ENCODE results near the gene TUBB2A. TPM values are rescaled to one million over a fixed set of nuclear protein-coding genes. Genes with fewer than 3 reads are reported as not detected.

TUBB2A gene
- total and polyA plus RNA-seq, 2 of the 13 experiments (the other 11 are each of a cell fraction or from before 2014, with no cell fraction given): 35.3 to 106 TPM

DNA sequence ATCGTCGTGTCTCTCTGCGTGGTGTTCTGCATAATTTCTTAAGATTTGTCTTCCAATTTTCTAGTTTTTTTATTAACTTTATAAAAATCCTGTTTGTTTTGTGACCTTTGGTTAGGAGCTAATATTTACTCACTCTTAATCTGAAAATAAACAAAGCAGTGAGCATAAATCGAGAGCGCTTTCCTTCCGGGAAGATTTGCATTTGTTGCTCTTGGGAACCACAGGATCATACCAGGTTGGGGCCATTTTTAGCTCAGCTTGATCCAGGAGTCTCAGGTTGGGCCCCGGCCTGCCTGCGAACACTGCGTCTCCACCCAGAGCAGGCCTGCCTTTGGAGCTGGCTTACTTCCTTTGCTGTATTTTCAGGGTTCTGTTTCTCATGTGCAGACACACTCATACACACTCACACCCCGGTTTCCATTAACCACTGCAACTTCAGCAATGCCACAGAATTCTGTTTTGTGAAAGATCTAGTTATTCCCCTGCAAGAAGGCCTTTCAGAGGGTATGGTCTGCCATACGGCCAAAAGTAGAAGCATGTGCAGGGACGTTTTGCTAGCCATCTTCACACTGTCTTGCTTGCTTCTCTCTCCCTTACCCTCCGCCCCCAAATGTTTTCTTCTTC is 21.6 kb downstream of the TUBB2A start (continued):
- TF ChIP-seq HNF1A (IDR thresholded peaks at IDR 0.05; ENCODE audit: low read depth): no peak
- TF ChIP-seq HNF1A (CRISPR knock-in tag; IDR thresholded peaks at IDR 0.05; ENCODE audit: borderline replicate concordance): no peak
- no peak for TF ChIP-seq ZNF224 (CRISPR knock-in tag; IDR thresholded peaks at IDR 0.05)
- TF ChIP-seq BATF2 (CRISPR knock-in tag; IDR thresholded peaks at IDR 0.05): no peak
- TF ChIP-seq KDM4B (CRISPR knock-in tag; IDR thresholded peaks at IDR 0.05): peak; percentile 26; the same call in 1 of the 2 replicates
- peak; percentile 85 for TF ChIP-seq ETV5 (CRISPR knock-in tag; IDR thresholded peaks at IDR 0.05; ENCODE audit: borderline replicate concordance)
- peak; percentile 39; the same call in 1 of the 2 replicates for TF ChIP-seq ZNF510 (CRISPR knock-in tag; IDR thresholded peaks at IDR 0.05; ENCODE audit: low read depth)
- peak; percentile 53 for TF ChIP-seq RBFOX2 (IDR thresholded peaks at IDR 0.05; ENCODE audit: low read depth, low read length)
- TF ChIP-seq SCMH1 (CRISPR knock-in tag; IDR thresholded peaks at IDR 0.05; ENCODE audit: borderline replicate concordance): no peak
- no peak for TF ChIP-seq ZNF253 (CRISPR knock-in tag; IDR thresholded peaks at IDR 0.05; ENCODE audit: borderline replicate concordance)
- no peak for TF ChIP-seq IKZF4 (CRISPR knock-in tag; IDR thresholded peaks at IDR 0.05; ENCODE audit: borderline replicate concordance, low read depth, not compliant biosample characterization)
- no peak for TF ChIP-seq ZNF766 (CRISPR knock-in tag; IDR thresholded peaks at IDR 0.05; ENCODE audit: borderline replicate concordance)
- TF ChIP-seq, protein P1, sequence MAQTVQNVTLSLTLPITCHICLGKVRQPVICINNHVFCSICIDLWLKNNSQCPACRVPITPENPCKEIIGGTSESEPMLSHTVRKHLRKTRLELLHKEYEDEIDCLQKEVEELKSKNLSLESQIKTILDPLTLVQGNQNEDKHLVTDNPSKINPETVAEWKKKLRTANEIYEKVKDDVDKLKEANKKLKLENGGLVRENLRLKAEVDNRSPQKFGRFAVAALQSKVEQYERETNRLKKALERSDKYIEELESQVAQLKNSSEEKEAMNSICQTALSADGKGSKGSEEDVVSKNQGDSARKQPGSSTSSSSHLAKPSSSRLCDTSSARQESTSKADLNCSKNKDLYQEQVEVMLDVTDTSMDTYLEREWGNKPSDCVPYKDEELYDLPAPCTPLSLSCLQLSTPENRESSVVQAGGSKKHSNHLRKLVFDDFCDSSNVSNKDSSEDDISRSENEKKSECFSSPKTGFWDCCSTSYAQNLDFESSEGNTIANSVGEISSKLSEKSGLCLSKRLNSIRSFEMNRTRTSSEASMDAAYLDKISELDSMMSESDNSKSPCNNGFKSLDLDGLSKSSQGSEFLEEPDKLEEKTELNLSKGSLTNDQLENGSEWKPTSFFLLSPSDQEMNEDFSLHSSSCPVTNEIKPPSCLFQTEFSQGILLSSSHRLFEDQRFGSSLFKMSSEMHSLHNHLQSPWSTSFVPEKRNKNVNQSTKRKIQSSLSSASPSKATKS (CRISPR knock-in tag; IDR thresholded peaks at IDR 0.05): 0 out of 2 replicates have a peak, but pooled peaks have one; percentile 50
- peak; percentile 76; the same call in 1 of the 2 replicates for TF ChIP-seq ZNF878 (CRISPR knock-in tag; IDR thresholded peaks at IDR 0.05)
- TF ChIP-seq NCOR1 (IDR thresholded peaks at IDR 0.05; ENCODE audit: borderline replicate concordance, low read length): peak; percentile 66; the same call in 1 of the 2 replicates
- TF ChIP-seq FOXM1 (CRISPR knock-in tag; IDR thresholded peaks at IDR 0.05): no peak
- TF ChIP-seq ZSCAN21 (CRISPR knock-in tag; IDR thresholded peaks at IDR 0.05; ENCODE audit: borderline replicate concordance): no peak
- TF ChIP-seq, protein P2, sequence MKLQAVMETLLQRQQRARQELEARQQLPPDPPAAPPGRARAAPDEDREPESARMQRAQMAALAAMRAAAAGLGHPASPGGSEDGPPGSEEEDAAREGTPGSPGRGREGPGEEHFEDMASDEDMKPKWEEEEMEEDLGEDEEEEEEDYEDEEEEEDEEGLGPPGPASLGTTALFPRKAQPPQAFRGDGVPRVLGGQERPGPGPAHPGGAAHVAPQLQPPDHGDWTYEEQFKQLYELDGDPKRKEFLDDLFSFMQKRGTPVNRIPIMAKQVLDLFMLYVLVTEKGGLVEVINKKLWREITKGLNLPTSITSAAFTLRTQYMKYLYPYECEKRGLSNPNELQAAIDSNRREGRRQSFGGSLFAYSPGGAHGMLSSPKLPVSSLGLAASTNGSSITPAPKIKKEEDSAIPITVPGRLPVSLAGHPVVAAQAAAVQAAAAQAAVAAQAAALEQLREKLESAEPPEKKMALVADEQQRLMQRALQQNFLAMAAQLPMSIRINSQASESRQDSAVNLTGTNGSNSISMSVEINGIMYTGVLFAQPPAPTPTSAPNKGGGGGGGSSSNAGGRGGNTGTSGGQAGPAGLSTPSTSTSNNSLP (IDR thresholded peaks at IDR 0.05; ENCODE audit: low read depth, low read length): peak; percentile 90

Measured in HepG2 (cell line).